PFSK-1 (cell line): ENCODE results near the gene CCDC186.

Source experiments
- FOXP2 ChIP-seq: optimal IDR thresholded peaks from 2 replicates; pipeline ENCODE3; 2011; ENCODE audit warnings: borderline replicate concordance, control low read depth, inconsistent platforms; ENCODE audit not compliant: insufficient read depth; ENCODE audit errors: extremely low read length, extremely low read depth
- POLR2AphosphoS5 ChIP-seq: IDR thresholded peaks from 2 replicates; pipeline ENCODE4 v1.6.1; 2012; ENCODE audit warnings: low read depth, mild to moderate bottlenecking, control low read depth, low read length, moderate library complexity
- REST ChIP-seq, 2 experiments: IDR thresholded peaks; 2 replicates each; pipeline versions ENCODE4 v1.6.1 to v1.8.0; 2011 to 2012; ENCODE audit warnings: low read depth in 2 of 2, low read length in 2 of 2, control low read depth in 1 of 2, inconsistent platforms in 1 of 2, mild to moderate bottlenecking in 1 of 2, moderate library complexity in 1 of 2; ENCODE audit not compliant: insufficient read depth in 1 of 2
- SIN3A ChIP-seq: IDR thresholded peaks from 2 replicates; pipeline ENCODE4 v1.6.1; 2012; ENCODE audit warnings: mild to moderate bottlenecking, low read length, moderate library complexity, borderline replicate concordance; ENCODE audit not compliant: insufficient read depth
- TAF1 ChIP-seq: IDR thresholded peaks from 2 replicates; pipeline ENCODE4 v1.6.1; 2012; ENCODE audit warnings: low read length, control low read depth, borderline replicate concordance; ENCODE audit not compliant: insufficient read depth

CCDC186 gene

GRCh38 chr10:114172216-114172615 is 1.8 kb downstream of the CCDC186 start:
- TF ChIP-seq SIN3A (no peak), REST (IDR thresholded peaks at IDR 0.05; ENCODE audit: insufficient read depth in 1 of 2, low read depth in 2 of 2, low read length in 2 of 2) (no peak), FOXP2 (no peak), TAF1 (no peak), POLR2AphosphoS5 (no peak)

GRCh38 chr10:114168450-114169009 is 5.5 kb downstream of the CCDC186 start:
- TF ChIP-seq REST (IDR thresholded peaks at IDR 0.05; ENCODE audit: insufficient read depth in 1 of 2, low read depth in 2 of 2, low read length in 2 of 2) (no peak), SIN3A (no peak), POLR2AphosphoS5 (no peak), FOXP2 (no peak), TAF1 (no peak)

- TF ChIP-seq SIN3A (no peak), FOXP2 (no peak), POLR2AphosphoS5 (no peak), TAF1 (no peak), REST (IDR thresholded peaks at IDR 0.05; ENCODE audit: insufficient read depth in 1 of 2, low read depth in 2 of 2, low read length in 2 of 2) (no peak)
Measured at GRCh38 chr10:114167985-114168384, 6.0 kb downstream of the CCDC186 start.

GRCh38 chr10:114166494-114166893 is 7.5 kb downstream of the CCDC186 start:
- TF ChIP-seq FOXP2 (no peak), SIN3A (no peak), POLR2AphosphoS5 (no peak), TAF1 (no peak), REST (IDR thresholded peaks at IDR 0.05; ENCODE audit: insufficient read depth in 1 of 2, low read depth in 2 of 2, low read length in 2 of 2) (no peak)

- TF ChIP-seq REST (IDR thresholded peaks at IDR 0.05; ENCODE audit: insufficient read depth in 1 of 2, low read depth in 2 of 2, low read length in 2 of 2) (no peak), POLR2AphosphoS5 (no peak), SIN3A (no peak), TAF1 (no peak), FOXP2 (no peak)
Measured at GRCh38 chr10:114166043-114166442, 8.0 kb downstream of the CCDC186 start.
